OCI-LY3 (cell line): Measurements from ENCODE around the gene MRPL12.

ENCODE experiments used
- EZH2phosphoT487 ChIP-seq: fragments of 200-600 bp; shearing (Covaris generic); IDR thresholded peaks from 2 replicates; pipeline ENCODE4 v1.6.1; 2018; ENCODE audit warnings: antibody characterized with exemption, mixed run types, low read depth
- TF ChIP-seq, protein P1 (sequence below): fragments of 200-600, 300-600 bp; sonication (generic); IDR thresholded peaks from 2 replicates; pipeline ENCODE4 v1.5.1; 2014; ENCODE audit warnings: antibody characterized with exemption, low read length, low read depth

DNA sequence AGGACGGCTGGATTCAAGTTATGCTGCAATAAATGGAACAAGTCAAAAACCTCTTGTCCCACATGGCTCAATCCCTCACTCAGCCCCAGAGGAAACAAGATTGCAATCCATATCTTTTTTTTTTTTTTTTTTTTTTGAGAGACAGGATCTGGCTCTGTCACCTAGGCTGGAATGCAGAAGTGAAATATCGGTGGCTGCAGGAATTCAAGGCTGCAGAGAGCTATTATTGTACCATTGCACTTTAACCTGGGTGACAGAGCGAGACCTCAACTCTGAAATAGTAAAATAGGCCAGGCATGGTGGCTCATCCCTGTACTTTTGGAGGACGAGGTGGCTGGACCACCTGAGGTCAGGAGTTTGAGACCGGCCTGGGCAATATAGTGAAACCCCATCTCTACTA lies 44.1 kb upstream of the MRPL12 start:
- TF ChIP-seq, protein P1, sequence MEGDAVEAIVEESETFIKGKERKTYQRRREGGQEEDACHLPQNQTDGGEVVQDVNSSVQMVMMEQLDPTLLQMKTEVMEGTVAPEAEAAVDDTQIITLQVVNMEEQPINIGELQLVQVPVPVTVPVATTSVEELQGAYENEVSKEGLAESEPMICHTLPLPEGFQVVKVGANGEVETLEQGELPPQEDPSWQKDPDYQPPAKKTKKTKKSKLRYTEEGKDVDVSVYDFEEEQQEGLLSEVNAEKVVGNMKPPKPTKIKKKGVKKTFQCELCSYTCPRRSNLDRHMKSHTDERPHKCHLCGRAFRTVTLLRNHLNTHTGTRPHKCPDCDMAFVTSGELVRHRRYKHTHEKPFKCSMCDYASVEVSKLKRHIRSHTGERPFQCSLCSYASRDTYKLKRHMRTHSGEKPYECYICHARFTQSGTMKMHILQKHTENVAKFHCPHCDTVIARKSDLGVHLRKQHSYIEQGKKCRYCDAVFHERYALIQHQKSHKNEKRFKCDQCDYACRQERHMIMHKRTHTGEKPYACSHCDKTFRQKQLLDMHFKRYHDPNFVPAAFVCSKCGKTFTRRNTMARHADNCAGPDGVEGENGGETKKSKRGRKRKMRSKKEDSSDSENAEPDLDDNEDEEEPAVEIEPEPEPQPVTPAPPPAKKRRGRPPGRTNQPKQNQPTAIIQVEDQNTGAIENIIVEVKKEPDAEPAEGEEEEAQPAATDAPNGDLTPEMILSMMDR, result no peak
- no peak for TF ChIP-seq EZH2phosphoT487
